HFF-Myc (cell line): ENCODE data around the gene TMEM182.

Experiments
- DNase-seq: peaks from one replicate; pipeline ENCODE4 v3.0.0-alpha.2; 2011; ENCODE audit warnings: low read depth; ENCODE audit errors: extremely low read depth
- H3K4me3 ChIP-seq: replicated peaks from 2 replicates; pipeline ENCODE4 v1.5.1; 2011; ENCODE audit warnings: low read depth, mild to moderate bottlenecking, control low read depth, low read length
- CTCF ChIP-seq: IDR thresholded peaks from 2 replicates; pipeline ENCODE4 v1.5.1; 2012; ENCODE audit warnings: mild to moderate bottlenecking, low read depth, low read length, control low read depth; ENCODE audit errors: missing control alignments

The TMEM182 gene

GRCh38 chr2:102761763-102762162 lies at the start of gene TMEM182:
Gene TMEM182, plus strand, starts transcription at chr2:102762031. Its CDS starts 187 bp downstream, at chr2:102762218.
- DNase-seq, result no peak
- H3K4me3 ChIP-seq, result no peak within 1 kb of the TSS
- TF ChIP-seq CTCF, result no peak

- DNase-seq, result no peak
- H3K4me3 ChIP-seq, result no peak overlapping the region
- no peak for TF ChIP-seq CTCF
Observed at GRCh38 chr2:102717308-102718018, 44.4 kb upstream of the TMEM182 start.

- H3K4me3 ChIP-seq, result no peak overlapping the region
- TF ChIP-seq CTCF, result no peak
- DNase-seq, result no peak
Observed at GRCh38 chr2:102718387-102719316, 43.2 kb upstream of the TMEM182 start.

- no peak for TF ChIP-seq CTCF
- DNase-seq, result no peak
- no peak overlapping the region for H3K4me3 ChIP-seq
Observed at GRCh38 chr2:102724016-102724490, 37.8 kb upstream of the TMEM182 start.

GRCh38 chr2:102724553-102724952 lies 37.3 kb upstream of the TMEM182 start:
- DNase-seq, result no peak
- no peak for TF ChIP-seq CTCF
- no peak overlapping the region for H3K4me3 ChIP-seq

GRCh38 chr2:102726128-102727087 lies 35.4 kb upstream of the TMEM182 start:
- no peak for DNase-seq
- no peak overlapping the region for H3K4me3 ChIP-seq
- no peak for TF ChIP-seq CTCF
